BE2C (cell line): ENCODE measurements around the gene LMO7.
"Not testable (repeated sequence)": the region's sequence is repeated elsewhere in the genome, so short reads cannot be mapped to it uniquely, and the experiment has no call there.

ENCODE experiments used
- DNase-seq: peaks from one replicate; pipeline ENCODE4 v3.0.0-alpha.2; 2020
- H3K27me3 ChIP-seq: fragments of 250-450 bp; sonication (Bioruptor Pico); 2 replicates; pipeline ENCODE4 v1.5.1; 2020; ENCODE audit warnings: mild to moderate bottlenecking
- H3K36me3 ChIP-seq: fragments of 250-450 bp; sonication (Bioruptor Pico); 2 replicates; pipeline ENCODE4 v1.5.1; 2020; ENCODE audit warnings: mild to moderate bottlenecking
- H3K4me1 ChIP-seq: fragments of 250-450 bp; sonication (Bioruptor Pico); 2 replicates; pipeline ENCODE4 v1.5.1; 2020
- H3K4me3 ChIP-seq: 2 replicates; pipeline ENCODE4 v1.5.1; 2011; ENCODE audit warnings: low read depth, low read length
- H3K9me3 ChIP-seq: fragments of 250-450 bp; sonication (Bioruptor Pico); 2 replicates; pipeline ENCODE4 v1.5.1; 2020
- CTCF ChIP-seq: IDR thresholded peaks from 2 replicates; pipeline ENCODE4 v1.5.1; 2012; ENCODE audit warnings: mild to moderate bottlenecking, low read depth, low read length

Gene LMO7

GRCh38 chr13:75661443-75661842, 25.3 kb downstream of the LMO7 start:
- DNase-seq: no peak
- Histone ChIP-seq H3K9me3 (no peaks in the 10 kb centered on the region), H3K4me1 (no peaks in the 10 kb centered on the region), H3K27me3 (no peaks in the 10 kb centered on the region), H3K4me3 (no peak overlapping the region), H3K36me3 (no peaks in the 10 kb centered on the region)
- no peak for TF ChIP-seq CTCF

GRCh38 chr13:75666646-75667351, 30.7 kb downstream of the LMO7 start:
- no peaks in the 10 kb centered on the region for H3K27me3 ChIP-seq
- H3K4me1 ChIP-seq: no peaks in the 10 kb centered on the region
- no peaks in the 10 kb centered on the region for H3K9me3 ChIP-seq
- TF ChIP-seq CTCF: no peak
- H3K36me3 ChIP-seq: no peaks in the 10 kb centered on the region
- DNase-seq: no peak
- H3K4me3 ChIP-seq: no peak overlapping the region

- no peak for DNase-seq
- Histone ChIP-seq H3K4me3 (no peak overlapping the region), H3K9me3 (no peaks in the 10 kb centered on the region), H3K36me3 (no peaks in the 10 kb centered on the region), H3K4me1 (no peaks in the 10 kb centered on the region), H3K27me3 (no peaks in the 10 kb centered on the region)
- TF ChIP-seq CTCF: no peak
Measured at GRCh38 chr13:75669706-75670105, 33.6 kb downstream of the LMO7 start.

- no peaks in the 10 kb centered on the region for H3K27me3 ChIP-seq
- no peaks in the 10 kb centered on the region for H3K36me3 ChIP-seq
- no peak for DNase-seq
- no peaks in the 10 kb centered on the region for H3K4me1 ChIP-seq
- H3K9me3 ChIP-seq: no peaks in the 10 kb centered on the region
- TF ChIP-seq CTCF: no peak
- H3K4me3 ChIP-seq: no peak overlapping the region
Measured at GRCh38 chr13:75670496-75670895, 34.4 kb downstream of the LMO7 start.

GRCh38 chr13:75675421-75675820, 39.3 kb downstream of the LMO7 start:
- no peak for DNase-seq
- no peaks in the 10 kb centered on the region for H3K4me1 ChIP-seq
- TF ChIP-seq CTCF: no peak
- no peaks in the 10 kb centered on the region for H3K36me3 ChIP-seq
- no peaks in the 10 kb centered on the region for H3K27me3 ChIP-seq
- H3K4me3 ChIP-seq: no peak overlapping the region
- H3K9me3 ChIP-seq: no peaks in the 10 kb centered on the region; the same call in 1 of the 2 replicates

- Histone ChIP-seq H3K4me3 (no peak overlapping the region), H3K36me3 (no peaks in the 10 kb centered on the region), H3K9me3 (no peaks in the 10 kb centered on the region; the same call in 1 of the 2 replicates), H3K4me1 (no peaks in the 10 kb centered on the region), H3K27me3 (no peaks in the 10 kb centered on the region)
- no peak for TF ChIP-seq CTCF
- DNase-seq: no peak
Measured at GRCh38 chr13:75679459-75679858, 43.3 kb downstream of the LMO7 start.

GRCh38 chr13:75680251-75680650, 44.1 kb downstream of the LMO7 start:
- H3K9me3 ChIP-seq, H3K27me3 ChIP-seq, H3K4me3 ChIP-seq, H3K36me3 ChIP-seq, H3K4me1 ChIP-seq, DNase-seq: not testable (repeated sequence)
